Neural progenitor cell (in vitro differentiated cells): ENCODE measurements around the gene THBS3.

Experiments used
- CTCF ChIP-seq: fragments of 200-600 bp; sonication (generic); IDR thresholded peaks from 2 replicates; pipeline ENCODE4 v1.5.1; 2017; ENCODE audit warnings: antibody characterized with exemption, mild to moderate bottlenecking
- EZH2 ChIP-seq: fragments of 200-600 bp; sonication (generic); IDR thresholded peaks from 2 replicates; pipeline ENCODE4 v1.6.1; 2017; ENCODE audit warnings: antibody characterized with exemption, mild to moderate bottlenecking, moderate library complexity

GRCh38 chr1:155174324-155175280, 33.1 kb downstream of the THBS3 start:
- TF ChIP-seq CTCF (no peak), EZH2 (no peak)
